GM21786 (cell line): ENCODE results near the gene LPCAT4.
A peak's percentile ranks its signal among the peaks of the same experiment; 100 is the strongest.
"Not testable (repeated sequence)": the region's sequence is repeated elsewhere in the genome, so short reads cannot be mapped to it uniquely, and the experiment has no call there.

Source experiments
- ATAC-seq: cut with Tn5 transposase; IDR thresholded peaks from one replicate; pipeline ENCODE4 v1.9.1; 2021; ENCODE audit not compliant: unreplicated experiment

Gene LPCAT4

GRCh38 chr15:34362047-34362773, 4.8 kb downstream of the LPCAT4 start:
- ATAC-seq, result no peak

- no peak for ATAC-seq
Observed at GRCh38 chr15:34361278-34361677, 5.7 kb downstream of the LPCAT4 start.

- ATAC-seq, result no peak
Observed at GRCh38 chr15:34360298-34360697, 6.7 kb downstream of the LPCAT4 start.

GRCh38 chr15:34359416-34359815, 7.6 kb downstream of the LPCAT4 start:
- ATAC-seq, result no peak

GRCh38 chr15:34358948-34359347, 8.0 kb downstream of the LPCAT4 start:
- no peak for ATAC-seq

- ATAC-seq, result no peak
Observed at GRCh38 chr15:34358367-34358766, 8.6 kb downstream of the LPCAT4 start.

- no peak for ATAC-seq
Observed at GRCh38 chr15:34357653-34358052, 9.3 kb downstream of the LPCAT4 start.

- no peak for ATAC-seq
Observed at GRCh38 chr15:34355241-34355640, 11.8 kb downstream of the LPCAT4 start.

- no peak for ATAC-seq
Observed at GRCh38 chr15:34354286-34354685, 12.7 kb downstream of the LPCAT4 start.

GRCh38 chr15:34353627-34354026, 13.4 kb downstream of the LPCAT4 start:
- ATAC-seq, result no peak

GRCh38 chr15:34352996-34353395, 14.0 kb downstream of the LPCAT4 start:
- not testable (repeated sequence) for ATAC-seq

GRCh38 chr15:34349769-34350168, 17.2 kb downstream of the LPCAT4 start:
- no peak for ATAC-seq

GRCh38 chr15:34348735-34349300, 18.2 kb downstream of the LPCAT4 start:
- ATAC-seq, result no peak

GRCh38 chr15:34347951-34348638, 18.9 kb downstream of the LPCAT4 start:
- ATAC-seq, result no peak

GRCh38 chr15:34342737-34343575, 24.0 kb downstream of the LPCAT4 start, which contains the start of the genes NOP10 and NUTM1:
TSS of gene NOP10 (minus strand) at chr15:34343136. CDS start at chr15:34343073, 63 bp downstream.
TSS of gene NUTM1 (plus strand) at chr15:34343315. CDS start at chr15:34343697, 382 bp downstream.
- peak; percentile 91 for ATAC-seq

- ATAC-seq, result not testable (repeated sequence)
Observed at GRCh38 chr15:34342213-34342736, 24.7 kb downstream of the LPCAT4 start.

- no peak for ATAC-seq
Observed at GRCh38 chr15:34341381-34342212, 25.4 kb downstream of the LPCAT4 start.

GRCh38 chr15:34339946-34340345, 27.1 kb downstream of the LPCAT4 start:
- no peak for ATAC-seq

GRCh38 chr15:34338347-34338746, 28.6 kb downstream of the LPCAT4 start:
- no peak for ATAC-seq
